HG03432 (cell line): ENCODE data around the gene LRRN4CL.
"Not testable (repeated sequence)": the region's sequence is repeated elsewhere in the genome, so short reads cannot be mapped to it uniquely, and the experiment has no call there.

Source experiments
- ATAC-seq: cut with Tn5 transposase; IDR thresholded peaks from one replicate; pipeline ENCODE4 v1.9.1; 2021; ENCODE audit warnings: mild to moderate bottlenecking, moderate library complexity; ENCODE audit not compliant: unreplicated experiment

Gene LRRN4CL

GRCh38 chr11:62710001-62710345, 20.6 kb upstream of the LRRN4CL start:
- ATAC-seq: no peak

DNA sequence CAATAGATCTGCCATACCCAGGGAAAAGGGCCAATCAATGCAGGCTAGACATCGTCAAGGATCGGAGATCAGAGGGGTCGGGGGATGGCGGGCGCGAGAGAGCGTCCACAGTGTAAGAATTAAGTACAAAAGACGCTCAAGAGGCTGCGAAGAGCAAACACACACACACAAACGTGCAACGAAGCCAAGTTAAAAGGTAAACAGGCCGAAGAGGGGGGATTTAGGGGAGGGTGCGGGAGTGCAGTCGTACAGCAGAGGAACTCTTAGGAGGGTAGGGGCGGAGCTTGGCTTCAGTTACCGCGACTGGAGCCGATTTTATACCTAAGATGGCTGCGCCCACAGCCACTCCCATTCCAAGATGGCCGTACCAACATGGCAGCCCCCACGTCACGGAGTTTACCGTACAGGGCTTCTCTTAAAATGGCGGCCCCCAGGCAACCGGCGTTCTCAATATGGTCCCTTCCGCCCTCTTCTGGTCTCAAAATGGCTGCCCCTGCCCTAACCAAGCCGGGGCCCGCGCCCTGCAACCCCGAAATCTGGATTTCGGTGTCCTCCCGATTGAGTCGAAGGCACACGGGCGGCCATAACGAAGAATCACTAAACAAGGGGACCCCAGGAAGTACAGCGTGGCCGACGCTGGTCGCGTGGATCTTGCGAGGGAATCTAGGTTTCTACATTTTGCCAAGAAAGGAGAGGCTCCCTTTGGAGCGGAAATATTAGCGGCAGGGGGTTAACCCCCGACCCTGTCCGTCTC, 20.1 kb upstream of the LRRN4CL start:
- ATAC-seq: peak; percentile 66

- no peak for ATAC-seq
Observed at GRCh38 chr11:62708793-62709192, 19.5 kb upstream of the LRRN4CL start.

- ATAC-seq: no peak
Observed at GRCh38 chr11:62708392-62708791, 19.1 kb upstream of the LRRN4CL start.

DNA sequence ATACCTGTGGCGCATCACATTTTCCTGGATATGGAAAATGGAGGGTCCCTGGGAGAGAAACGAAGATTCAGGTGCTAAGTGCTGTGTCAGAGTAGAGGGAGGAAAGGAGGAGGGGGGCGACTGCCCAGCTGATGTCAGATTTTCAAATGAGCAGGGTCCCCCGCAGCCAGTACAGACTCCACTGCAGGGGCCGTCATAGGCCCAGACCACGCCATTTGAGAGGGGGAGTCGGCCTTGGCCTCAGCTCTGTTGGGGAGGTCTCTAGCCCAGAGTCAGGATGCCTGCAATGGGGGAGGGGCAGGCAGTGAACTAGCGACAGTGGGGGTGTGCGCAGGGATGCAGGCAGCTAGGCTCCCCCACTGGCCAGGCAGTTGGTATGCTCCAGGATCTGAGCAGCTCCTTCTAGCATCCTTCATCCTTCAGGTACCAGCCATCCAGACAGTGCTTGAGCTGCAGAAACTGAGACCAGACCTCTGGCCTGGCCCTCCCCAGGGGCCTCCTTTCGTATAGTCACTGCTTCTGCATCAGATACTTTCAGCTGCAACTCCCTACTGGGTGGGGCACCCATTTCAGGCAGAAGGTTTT, 18.0 kb upstream of the LRRN4CL start, which contains the start of the genes BSCL2 and GNG3:
Gene BSCL2 (minus strand): TSS at position 148 of the 585 bp plus-strand sequence. CDS start 229 bp downstream, outside the sequence.
Gene GNG3 (plus strand): TSS at position 400 of the 585 bp plus-strand sequence. CDS start 620 bp downstream, outside the sequence.
- no peak for ATAC-seq

DNA sequence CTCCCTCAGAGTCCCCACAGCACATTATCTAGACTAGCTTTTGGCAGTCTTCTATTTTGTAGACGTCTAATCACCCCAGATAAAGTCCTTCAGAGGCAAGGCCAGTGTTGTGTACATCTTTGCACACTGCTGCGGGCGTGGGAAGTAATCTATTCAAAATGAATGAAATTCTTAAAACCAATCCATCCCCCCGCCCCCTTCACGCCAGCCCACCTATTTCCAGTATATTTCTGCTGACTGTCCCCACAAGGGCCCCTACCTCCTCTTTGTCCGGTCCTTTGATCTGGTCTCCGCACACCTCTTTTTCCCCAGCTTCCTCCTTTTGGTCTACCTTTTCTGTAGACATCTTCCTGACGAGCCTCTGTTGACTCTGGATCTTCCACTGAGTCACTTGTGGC, 17.5 kb upstream of the LRRN4CL start:
- no peak for ATAC-seq

GRCh38 chr11:62705880-62706849, 16.8 kb upstream of the LRRN4CL start:
- ATAC-seq: peak; percentile 73

- no peak for ATAC-seq
Observed at GRCh38 chr11:62705413-62705812, 16.1 kb upstream of the LRRN4CL start.

DNA sequence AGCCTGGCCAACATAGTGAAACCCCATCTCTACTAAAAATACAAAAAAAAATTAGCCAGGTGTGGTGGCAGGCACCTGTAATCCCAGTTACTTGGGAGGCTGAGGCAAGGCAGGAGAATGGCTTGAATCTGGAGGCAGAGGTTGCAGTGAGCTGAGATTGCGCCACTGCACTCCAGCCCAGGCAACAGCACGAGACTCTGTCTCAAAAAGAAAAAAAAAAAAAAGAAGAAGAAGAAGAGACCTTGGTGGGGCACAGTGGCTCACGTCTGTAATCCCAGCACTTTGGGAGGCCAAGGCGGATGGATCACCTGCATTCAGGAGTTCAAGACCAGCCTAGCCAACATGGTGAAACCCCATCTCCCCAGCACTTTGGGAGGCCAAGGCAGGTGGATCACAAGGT, 14.6 kb upstream of the LRRN4CL start:
- ATAC-seq: not testable (repeated sequence)

DNA sequence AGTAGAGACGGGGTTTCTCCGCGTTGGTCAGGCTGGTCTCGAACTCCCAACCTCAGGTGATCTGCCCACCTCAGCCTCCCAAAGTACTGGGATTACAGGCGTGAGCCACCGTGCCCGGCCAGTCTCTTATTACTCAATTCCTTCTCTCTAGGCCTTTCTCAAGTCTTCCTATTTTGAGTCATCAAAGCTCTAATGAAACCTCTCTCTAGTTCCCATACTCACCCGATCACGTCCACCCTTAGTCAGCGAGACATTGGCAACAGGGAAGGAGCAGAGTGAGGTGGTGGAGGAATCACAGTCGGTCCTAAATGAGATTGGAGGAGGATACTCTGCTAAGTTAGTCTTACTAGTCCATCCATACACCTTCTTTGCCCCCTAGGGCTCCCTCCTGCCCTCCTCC, 12.9 kb upstream of the LRRN4CL start:
- no peak for ATAC-seq

DNA sequence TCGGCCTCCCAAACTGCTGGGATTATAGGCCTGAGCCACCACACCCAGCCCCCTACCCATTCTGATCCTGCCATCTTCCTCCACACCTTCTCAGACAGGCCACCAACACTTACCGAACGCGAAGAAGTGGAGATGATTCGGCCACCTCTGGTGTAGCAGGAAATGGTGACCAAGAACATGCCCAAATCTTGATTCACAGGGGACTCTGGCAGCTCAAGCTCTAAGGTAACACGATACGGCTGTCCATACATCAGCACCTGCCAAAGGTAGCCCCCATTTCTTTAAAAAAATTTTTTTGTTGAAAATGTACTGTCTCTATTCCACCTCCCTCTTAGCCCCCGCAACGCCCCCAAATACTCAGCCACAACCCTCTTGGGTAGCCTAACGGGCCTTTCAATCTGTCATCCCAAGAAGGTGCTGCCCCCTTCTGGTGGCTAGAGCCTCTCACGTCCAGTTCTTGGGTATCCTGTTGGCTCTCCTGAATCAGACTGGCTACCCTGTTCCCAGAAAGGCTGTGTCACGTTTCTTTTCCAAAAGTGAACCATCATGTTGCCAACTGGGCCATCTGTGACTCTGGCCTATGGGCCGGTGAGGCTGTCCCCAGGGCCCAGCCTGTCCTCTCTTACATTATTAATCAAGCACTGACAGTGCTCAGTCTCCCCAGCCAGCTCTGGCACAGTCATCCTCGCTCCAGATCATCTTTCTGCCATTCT, 5.3 kb upstream of the LRRN4CL start:
- no peak for ATAC-seq

DNA sequence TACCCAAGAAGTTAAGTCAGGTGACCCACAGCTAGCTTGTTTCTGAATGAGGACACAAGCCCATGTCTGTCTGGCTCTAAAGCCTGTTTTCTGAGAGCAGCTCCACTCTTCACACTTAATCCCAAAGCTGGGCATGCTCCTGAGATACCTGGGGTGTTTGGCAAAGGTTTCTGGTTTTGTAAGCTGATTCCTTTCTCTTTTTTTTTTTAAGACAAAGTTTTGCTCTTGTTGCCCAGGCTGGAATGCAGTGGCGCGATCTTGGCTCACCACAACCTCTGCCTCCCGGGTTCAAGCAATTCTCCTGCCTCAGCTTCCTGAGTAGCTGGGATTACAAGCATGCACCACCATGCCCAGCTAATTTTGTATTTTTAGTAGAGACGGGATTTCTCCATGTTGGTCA, 4.3 kb upstream of the LRRN4CL start:
- ATAC-seq: not testable (repeated sequence)

GRCh38 chr11:62688491-62688890, 839 bp downstream of the LRRN4CL start:
- ATAC-seq: no peak

- no peak for ATAC-seq
Observed at GRCh38 chr11:62687508-62688396, 1.6 kb downstream of the LRRN4CL start.

DNA sequence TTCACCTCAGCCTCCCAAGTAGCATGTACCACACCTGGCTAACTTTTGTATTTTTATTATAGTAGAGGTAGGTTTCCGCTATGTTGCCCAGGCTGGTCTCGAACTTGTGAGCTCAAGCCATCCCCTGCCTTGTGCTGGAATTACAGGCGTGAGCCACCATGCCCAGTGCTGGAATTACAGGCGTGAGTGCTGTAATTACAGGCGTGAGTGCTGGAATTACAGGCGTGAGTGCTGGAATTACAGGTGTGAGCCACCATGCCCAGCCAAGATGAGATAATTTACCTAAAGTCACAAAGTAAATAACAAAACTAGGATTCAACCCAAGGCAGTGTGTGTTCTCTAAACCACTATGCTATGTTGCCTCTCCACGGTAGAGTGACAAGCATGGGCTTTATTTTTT, 6.8 kb downstream of the LRRN4CL start:
- ATAC-seq: no peak

DNA sequence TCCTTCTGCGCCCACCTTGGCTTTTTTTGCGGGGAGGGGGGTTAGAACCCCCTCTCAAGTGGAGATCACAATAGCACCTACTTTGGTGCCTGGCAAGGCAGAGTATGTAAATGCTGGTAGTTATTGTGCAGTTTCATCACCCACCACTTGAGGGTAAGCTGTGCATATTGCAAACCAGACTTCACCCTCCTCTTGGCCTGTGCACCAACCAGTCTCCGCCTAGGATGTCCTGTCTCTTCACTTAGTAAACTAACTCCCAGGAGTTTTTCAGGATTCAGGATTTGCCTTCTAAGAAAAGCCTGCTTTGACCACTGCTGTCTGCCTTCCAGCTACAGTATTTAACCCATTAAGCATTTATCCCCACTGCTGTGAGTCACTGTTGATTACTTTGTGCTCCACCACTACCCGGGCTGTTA, 8.5 kb downstream of the LRRN4CL start:
- ATAC-seq: no peak

- ATAC-seq: peak; percentile 78
Observed at GRCh38 chr11:62678770-62679696, 10.3 kb downstream of the LRRN4CL start, which contains the start of gene UBXN1. TSS of gene UBXN1 (minus strand) at chr11:62679073. CDS start at chr11:62678923, 150 bp downstream.

DNA sequence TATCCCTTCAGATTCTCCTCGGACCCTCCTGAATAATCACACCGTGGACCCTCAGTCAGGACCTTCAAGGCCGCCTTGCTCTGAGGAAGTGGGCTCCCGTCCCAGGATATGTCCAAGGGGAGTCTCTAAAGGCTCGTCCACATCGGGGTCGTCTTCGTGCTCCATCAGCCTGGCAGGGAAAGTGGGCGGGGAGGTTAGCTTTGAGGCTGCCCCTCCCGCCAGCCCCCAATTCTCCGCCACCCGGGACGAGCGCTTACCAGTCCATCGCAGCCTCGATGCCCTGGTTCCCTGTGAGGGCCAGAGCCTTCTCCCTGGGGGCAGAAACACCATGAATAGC, 10.9 kb downstream of the LRRN4CL start:
- ATAC-seq: no peak

DNA sequence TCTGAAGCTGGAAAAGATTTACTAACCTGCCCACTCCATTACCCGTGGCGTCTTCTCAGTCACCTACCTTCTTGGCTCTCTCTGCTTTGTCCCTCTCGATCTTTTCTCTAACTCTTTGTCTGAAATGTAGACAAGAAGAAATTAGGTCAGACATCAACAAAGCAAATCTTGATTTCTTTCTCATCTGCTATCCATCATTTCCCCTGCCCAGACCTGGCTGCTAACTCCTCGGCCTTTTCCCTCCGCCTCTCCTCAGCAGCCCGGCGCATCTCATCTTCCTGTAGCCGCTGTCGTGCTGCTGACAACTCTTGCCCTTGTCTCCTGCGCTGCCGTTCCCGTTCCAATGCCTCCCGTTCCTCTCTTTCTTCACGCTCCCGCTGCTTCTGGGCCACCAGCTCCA, 11.6 kb downstream of the LRRN4CL start:
- no peak for ATAC-seq
